Measurements from ENCODE around the gene USP53. TPM values are rescaled to one million over a fixed set of nuclear protein-coding genes. Genes with fewer than 3 reads are reported as not detected.
A peak's percentile ranks its signal among the peaks of the same experiment; 100 is the strongest.
"Not testable (repeated sequence)": the region's sequence is repeated elsewhere in the genome, so short reads cannot be mapped to it uniquely, and the experiment has no call there.

USP53 gene
- total RNA-seq, 1 donor from 2014 or later = 20.0 TPM

DNA sequence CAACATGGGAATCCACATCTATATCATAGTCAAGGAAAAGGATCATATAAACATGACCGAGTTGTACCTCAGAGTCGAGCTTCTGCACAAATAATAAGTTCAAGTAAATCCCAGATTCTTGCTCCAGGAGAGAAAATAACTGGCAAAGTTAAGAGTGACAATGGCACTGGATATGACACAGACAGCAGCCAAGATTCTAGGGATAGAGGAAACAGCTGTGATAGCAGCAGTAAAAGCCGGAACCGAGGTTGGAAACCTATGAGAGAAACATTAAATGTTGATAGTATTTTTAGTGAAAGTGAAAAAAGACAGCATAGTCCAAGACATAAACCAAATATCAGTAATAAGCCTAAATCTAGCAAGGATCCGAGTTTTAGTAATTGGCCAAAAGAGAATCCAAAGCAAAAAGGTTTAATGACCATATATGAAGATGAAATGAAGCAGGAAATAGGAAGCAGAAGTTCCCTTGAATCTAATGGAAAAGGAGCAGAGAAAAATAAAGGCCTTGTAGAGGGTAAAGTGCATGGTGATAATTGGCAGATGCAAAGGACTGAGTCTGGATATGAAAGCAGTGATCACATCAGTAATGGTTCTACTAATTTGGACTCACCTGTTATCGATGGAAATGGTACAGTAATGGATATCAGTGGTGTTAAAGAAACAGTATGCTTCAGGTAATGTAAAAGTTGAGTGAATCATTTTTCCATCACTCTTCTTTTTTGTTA, 59.0 kb downstream of the USP53 start:
- H3K9me3 Mint-ChIP-seq (ENCODE audit: low read depth) = no peaks in the 10 kb centered on the region
- no peak overlapping the region for H3K4me3 Mint-ChIP-seq (ENCODE audit: unreplicated experiment)
- no peak overlapping the region for H3K27ac Mint-ChIP-seq (ENCODE audit: unreplicated experiment)
- H3K36me3 Mint-ChIP-seq (ENCODE audit: low read depth) = peaks cover 15% of the 10 kb centered on the region
- peaks cover 13% of the 10 kb centered on the region for H3K4me1 Mint-ChIP-seq (ENCODE audit: low read depth)
- TF ChIP-seq, protein P1, sequence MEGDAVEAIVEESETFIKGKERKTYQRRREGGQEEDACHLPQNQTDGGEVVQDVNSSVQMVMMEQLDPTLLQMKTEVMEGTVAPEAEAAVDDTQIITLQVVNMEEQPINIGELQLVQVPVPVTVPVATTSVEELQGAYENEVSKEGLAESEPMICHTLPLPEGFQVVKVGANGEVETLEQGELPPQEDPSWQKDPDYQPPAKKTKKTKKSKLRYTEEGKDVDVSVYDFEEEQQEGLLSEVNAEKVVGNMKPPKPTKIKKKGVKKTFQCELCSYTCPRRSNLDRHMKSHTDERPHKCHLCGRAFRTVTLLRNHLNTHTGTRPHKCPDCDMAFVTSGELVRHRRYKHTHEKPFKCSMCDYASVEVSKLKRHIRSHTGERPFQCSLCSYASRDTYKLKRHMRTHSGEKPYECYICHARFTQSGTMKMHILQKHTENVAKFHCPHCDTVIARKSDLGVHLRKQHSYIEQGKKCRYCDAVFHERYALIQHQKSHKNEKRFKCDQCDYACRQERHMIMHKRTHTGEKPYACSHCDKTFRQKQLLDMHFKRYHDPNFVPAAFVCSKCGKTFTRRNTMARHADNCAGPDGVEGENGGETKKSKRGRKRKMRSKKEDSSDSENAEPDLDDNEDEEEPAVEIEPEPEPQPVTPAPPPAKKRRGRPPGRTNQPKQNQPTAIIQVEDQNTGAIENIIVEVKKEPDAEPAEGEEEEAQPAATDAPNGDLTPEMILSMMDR (IDR thresholded peaks at IDR 0.05) = no peak
- H3K27me3 Mint-ChIP-seq (ENCODE audit: low read depth) = no peaks in the 10 kb centered on the region
- DNase-seq (ENCODE audit: low spot score) = no peak

DNA sequence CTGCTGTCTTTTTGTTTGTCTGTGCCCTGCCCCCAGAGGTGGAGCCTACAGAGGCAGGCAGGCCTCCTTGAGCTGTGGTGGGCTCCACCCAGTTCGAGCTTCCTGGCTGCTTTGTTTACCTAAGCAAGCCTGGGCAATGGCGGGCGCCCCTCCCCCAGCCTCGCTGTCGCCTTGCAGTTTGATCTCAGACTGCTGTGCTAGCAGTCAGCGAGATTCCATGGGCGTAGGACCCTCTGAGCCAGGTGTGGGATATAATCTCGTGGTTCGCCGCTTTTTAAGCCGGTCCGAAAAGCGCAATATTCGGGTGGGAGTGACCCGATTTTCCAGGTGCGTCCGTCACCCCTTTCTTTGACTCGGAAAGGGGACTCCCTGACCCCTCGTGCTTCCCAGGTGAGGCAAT, 67.0 kb downstream of the USP53 start:
- not testable (repeated sequence) for H3K9me3 Mint-ChIP-seq (ENCODE audit: low read depth); H3K27me3 Mint-ChIP-seq (ENCODE audit: low read depth); DNase-seq (ENCODE audit: low spot score); H3K36me3 Mint-ChIP-seq (ENCODE audit: low read depth); H3K4me1 Mint-ChIP-seq (ENCODE audit: low read depth); H3K27ac Mint-ChIP-seq (ENCODE audit: unreplicated experiment)
- H3K4me3 Mint-ChIP-seq (ENCODE audit: unreplicated experiment) = peak overlapping the region; percentile 21

DNA sequence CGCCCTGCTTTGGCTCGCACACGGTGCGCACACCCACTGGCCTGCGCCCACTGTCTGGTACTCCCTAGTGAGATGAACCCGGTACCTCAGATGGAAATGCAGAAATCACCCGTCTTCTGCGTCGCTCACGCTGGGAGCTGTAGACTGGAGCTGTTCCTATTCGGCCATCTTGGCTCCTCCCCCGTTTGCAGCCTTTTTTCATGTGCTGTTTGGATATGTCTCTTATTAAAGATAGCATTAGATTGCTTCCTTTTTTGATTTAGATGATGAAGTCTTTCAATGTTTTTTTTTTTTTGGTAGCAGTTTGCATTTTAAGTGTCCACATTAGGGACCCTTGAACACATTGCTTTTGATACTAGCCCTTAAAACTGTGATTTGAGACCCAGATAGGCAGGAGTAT, 67.4 kb downstream of the USP53 start:
- H3K27me3 Mint-ChIP-seq (ENCODE audit: low read depth); H3K36me3 Mint-ChIP-seq (ENCODE audit: low read depth); DNase-seq (ENCODE audit: low spot score); H3K9me3 Mint-ChIP-seq (ENCODE audit: low read depth); H3K27ac Mint-ChIP-seq (ENCODE audit: unreplicated experiment): not testable (repeated sequence)
- peak overlapping the region; percentile 21 for H3K4me3 Mint-ChIP-seq (ENCODE audit: unreplicated experiment)
- peaks cover 11% of the 10 kb centered on the region for H3K4me1 Mint-ChIP-seq (ENCODE audit: low read depth)

DNA sequence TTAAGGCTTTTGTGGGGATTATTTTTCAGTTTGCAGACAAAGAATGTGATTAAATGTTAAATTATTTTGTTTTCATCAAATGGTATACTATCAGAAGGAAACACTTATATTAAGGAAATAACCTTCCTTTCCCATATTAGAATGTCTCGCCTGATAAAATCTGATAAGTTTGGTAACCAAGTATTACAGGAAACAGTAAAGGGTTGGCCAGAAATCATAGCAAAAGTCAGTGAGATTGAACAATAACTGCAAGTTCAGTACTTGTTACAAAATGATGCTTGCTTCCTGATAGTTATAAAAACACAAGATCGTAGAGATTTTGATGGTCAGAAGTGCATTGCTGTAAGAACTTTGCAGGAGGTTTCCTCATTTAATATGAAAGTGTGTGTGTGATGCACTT, 68.9 kb downstream of the USP53 start:
- DNase-seq (ENCODE audit: low spot score) = no peak
- Mint-ChIP-seq H3K4me3 (ENCODE audit: unreplicated experiment) (no peak overlapping the region), H3K27ac (ENCODE audit: unreplicated experiment) (no peak overlapping the region), H3K4me1 (ENCODE audit: low read depth) (peaks cover 24% of the 10 kb centered on the region), H3K27me3 (ENCODE audit: low read depth) (no peaks in the 10 kb centered on the region), H3K9me3 (ENCODE audit: low read depth) (no peaks in the 10 kb centered on the region), H3K36me3 (ENCODE audit: low read depth) (peaks cover 4% of the 10 kb centered on the region)
- TF ChIP-seq, protein P1 (IDR thresholded peaks at IDR 0.05) = no peak

DNA sequence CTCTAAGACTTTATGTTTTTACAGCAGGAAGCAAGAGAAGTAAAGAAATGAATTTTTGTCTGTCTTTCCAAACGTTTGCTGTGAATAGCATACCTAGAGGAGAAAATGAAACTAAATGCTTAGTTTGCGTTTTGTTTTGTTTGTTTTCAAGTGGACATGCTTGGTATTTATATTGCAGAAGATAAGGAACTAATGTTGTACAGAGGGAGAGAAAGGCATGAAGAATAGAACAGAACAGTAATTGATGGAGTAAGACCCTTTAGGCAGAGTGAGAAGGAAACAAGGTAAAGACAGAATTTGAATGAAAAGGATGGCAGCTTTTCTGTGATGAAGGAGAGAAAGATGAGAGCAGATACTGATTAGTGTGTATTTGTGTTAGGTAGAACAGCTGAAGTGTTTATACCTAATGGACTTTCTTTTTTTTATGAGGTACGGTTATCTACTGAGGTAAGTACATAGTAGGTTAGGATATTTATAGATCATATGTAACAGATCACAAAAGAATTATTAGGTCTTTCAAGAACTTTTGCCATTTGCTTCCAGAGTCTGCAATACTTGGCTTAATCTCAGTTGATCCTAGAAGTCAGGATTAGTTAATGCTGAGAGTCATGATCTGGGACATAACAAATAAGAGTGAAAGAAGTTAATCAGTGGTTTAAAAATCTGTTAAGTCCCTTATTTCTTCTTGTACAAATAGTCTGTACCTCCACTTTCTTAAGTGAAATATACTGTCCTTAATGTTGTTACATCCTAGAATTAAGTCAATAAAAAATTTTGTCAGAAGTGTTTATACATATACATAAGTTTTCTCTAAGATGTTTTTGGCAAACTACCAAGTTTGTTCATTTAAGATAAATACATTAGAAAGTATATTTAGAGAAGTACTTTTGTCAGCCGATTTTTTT, 72.6 kb downstream of the USP53 start:
- peak overlapping the region; percentile 67 for H3K27ac Mint-ChIP-seq (ENCODE audit: unreplicated experiment)

More for the DNA sequence above, 72.6 kb downstream of the USP53 start:
- peak overlapping the region; percentile 50 for H3K4me3 Mint-ChIP-seq (ENCODE audit: unreplicated experiment)
- H3K4me1 Mint-ChIP-seq (ENCODE audit: low read depth) = peaks cover 26% of the 10 kb centered on the region
- TF ChIP-seq, protein P1 (IDR thresholded peaks at IDR 0.05) = no peak
- H3K9me3 Mint-ChIP-seq (ENCODE audit: low read depth) = no peaks in the 10 kb centered on the region
- peaks cover under 1% of the 10 kb centered on the region for H3K36me3 Mint-ChIP-seq (ENCODE audit: low read depth)
- H3K27me3 Mint-ChIP-seq (ENCODE audit: low read depth) = no peaks in the 10 kb centered on the region
- no peak for DNase-seq (ENCODE audit: low spot score)
